Measurements from ENCODE around the gene AKAP8L.

Gene AKAP8L

GRCh38 chr19:15424121-15424520 is 5.3 kb upstream of the AKAP8L start:
- Histone ChIP-seq H3K9me3 (no peaks in the 10 kb centered on the region), H3K4me3 (ENCODE audit: low read depth in 1 of 2, low read length in 1 of 2) (no peak overlapping the region), H3K4me1 (ENCODE audit: control insufficient read depth in 1 of 2, insufficient read depth in 1 of 2, low read depth in 1 of 2, low read length in 1 of 2) (peaks cover 6% of the 10 kb centered on the region in 2 experiments), H3K27ac (no peak overlapping the region), H3K36me3 (peaks cover 72% of the 10 kb centered on the region), H3K27me3 (no peaks in the 10 kb centered on the region)
- no peak for TF ChIP-seq CTCF (IDR thresholded peaks at IDR 0.05)

GRCh38 chr19:15423130-15423529 is 4.3 kb upstream of the AKAP8L start:
- H3K36me3 ChIP-seq, result peaks cover 62% of the 10 kb centered on the region
- no peaks in the 10 kb centered on the region for H3K27me3 ChIP-seq
- H3K27ac ChIP-seq, result no peak overlapping the region
- TF ChIP-seq CTCF (IDR thresholded peaks at IDR 0.05), result no peak
- no peak overlapping the region for H3K4me3 ChIP-seq (ENCODE audit: low read depth in 1 of 2, low read length in 1 of 2)
- peaks cover 8 to 9% of the 10 kb centered on the region in 2 experiments for H3K4me1 ChIP-seq (ENCODE audit: control insufficient read depth in 1 of 2, insufficient read depth in 1 of 2, low read depth in 1 of 2, low read length in 1 of 2)
- H3K9me3 ChIP-seq, result no peaks in the 10 kb centered on the region

- H3K4me1 ChIP-seq (ENCODE audit: control insufficient read depth in 1 of 2, insufficient read depth in 1 of 2, low read depth in 1 of 2, low read length in 1 of 2), result peaks cover 15% of the 10 kb centered on the region in 2 experiments
- no peak overlapping the region for H3K27ac ChIP-seq
- H3K27me3 ChIP-seq, result no peaks in the 10 kb centered on the region
- H3K36me3 ChIP-seq, result peaks cover 56% of the 10 kb centered on the region
- no peak for TF ChIP-seq CTCF (IDR thresholded peaks at IDR 0.05)
- H3K4me3 ChIP-seq (ENCODE audit: low read depth in 1 of 2, low read length in 1 of 2), result no peak overlapping the region
- H3K9me3 ChIP-seq, result no peaks in the 10 kb centered on the region
Measured at GRCh38 chr19:15422296-15423075, 3.7 kb upstream of the AKAP8L start.

GRCh38 chr19:15421721-15422260 is 3.0 kb upstream of the AKAP8L start:
- no peaks in the 10 kb centered on the region for H3K27me3 ChIP-seq
- no peak overlapping the region for H3K4me3 ChIP-seq (ENCODE audit: low read depth in 1 of 2, low read length in 1 of 2)
- no peak overlapping the region for H3K27ac ChIP-seq
- H3K36me3 ChIP-seq, result peaks cover 49% of the 10 kb centered on the region
- peaks cover 22% of the 10 kb centered on the region in 2 experiments for H3K4me1 ChIP-seq (ENCODE audit: control insufficient read depth in 1 of 2, insufficient read depth in 1 of 2, low read depth in 1 of 2, low read length in 1 of 2)
- no peaks in the 10 kb centered on the region for H3K9me3 ChIP-seq
- no peak for TF ChIP-seq CTCF (IDR thresholded peaks at IDR 0.05)

GRCh38 chr19:15421136-15421695 is 2.4 kb upstream of the AKAP8L start:
- Histone ChIP-seq H3K4me3 (ENCODE audit: low read depth in 1 of 2, low read length in 1 of 2) (no peak overlapping the region), H3K27ac (no peak overlapping the region), H3K4me1 (ENCODE audit: control insufficient read depth in 1 of 2, insufficient read depth in 1 of 2, low read depth in 1 of 2, low read length in 1 of 2) (peaks cover 22 to 25% of the 10 kb centered on the region in 2 experiments), H3K36me3 (peaks cover 43% of the 10 kb centered on the region), H3K9me3 (no peaks in the 10 kb centered on the region), H3K27me3 (no peaks in the 10 kb centered on the region)
- TF ChIP-seq CTCF (IDR thresholded peaks at IDR 0.05), result no peak

Data from neutrophil (primary cell).